ENCODE data around the gene ZNF319. TPM values are rescaled to one million over a fixed set of nuclear protein-coding genes. Genes with fewer than 3 reads are reported as not detected.

The ZNF319 gene
- total and polyA plus RNA-seq, 10 of the 15 experiments (the other 5 are each of a cell fraction or from before 2014, with no cell fraction given) = 0.29 to 7.4 (median 1.7) TPM

DNA sequence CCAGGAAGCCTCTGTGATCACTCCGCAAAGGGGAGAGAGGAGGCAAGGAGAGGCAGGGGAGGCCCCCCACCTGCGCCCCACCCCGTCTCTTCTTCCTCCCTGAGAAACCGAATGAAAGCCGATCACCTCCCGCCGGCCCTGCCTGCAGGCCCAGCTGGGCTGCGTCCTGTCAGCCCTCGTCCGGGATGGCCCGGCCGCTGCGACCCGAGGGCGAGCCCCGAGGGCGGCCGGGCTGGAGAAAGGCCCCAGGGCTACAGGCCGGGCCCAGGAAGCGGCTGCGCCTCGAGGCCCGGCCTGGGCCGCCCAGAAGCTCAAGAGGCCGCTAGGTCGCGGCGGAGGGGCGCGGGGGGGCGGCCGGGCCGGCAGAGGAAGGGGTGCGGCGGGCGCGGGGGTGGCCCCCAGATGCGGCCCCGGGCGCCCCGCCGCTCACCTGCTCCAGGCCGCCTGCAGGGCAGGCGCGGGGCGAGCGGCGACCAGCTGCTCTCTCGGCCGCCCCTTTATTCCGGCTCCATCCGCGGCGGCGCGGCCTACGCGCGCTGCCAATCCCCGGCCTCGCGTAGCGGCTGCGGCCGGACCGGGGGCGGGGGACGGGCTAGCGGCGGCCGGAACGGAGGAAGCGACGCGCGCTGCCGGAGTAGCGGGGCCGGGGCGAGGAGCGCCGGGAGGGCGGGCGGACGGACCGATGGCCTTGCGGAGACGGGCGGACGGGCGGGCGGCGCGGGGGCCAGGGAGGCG lies at the start of gene ZNF319 (continued):
- peak; percentile 87; the same call in 1 of the 2 replicates for TF ChIP-seq SMARCA5 (IDR thresholded peaks at IDR 0.05)
- 0 out of 2 replicates have a peak, but pooled peaks have one; percentile 40 for TF ChIP-seq ASH2L (IDR thresholded peaks at IDR 0.05; ENCODE audit: borderline replicate concordance, low read depth)
- TF ChIP-seq, protein P1, sequence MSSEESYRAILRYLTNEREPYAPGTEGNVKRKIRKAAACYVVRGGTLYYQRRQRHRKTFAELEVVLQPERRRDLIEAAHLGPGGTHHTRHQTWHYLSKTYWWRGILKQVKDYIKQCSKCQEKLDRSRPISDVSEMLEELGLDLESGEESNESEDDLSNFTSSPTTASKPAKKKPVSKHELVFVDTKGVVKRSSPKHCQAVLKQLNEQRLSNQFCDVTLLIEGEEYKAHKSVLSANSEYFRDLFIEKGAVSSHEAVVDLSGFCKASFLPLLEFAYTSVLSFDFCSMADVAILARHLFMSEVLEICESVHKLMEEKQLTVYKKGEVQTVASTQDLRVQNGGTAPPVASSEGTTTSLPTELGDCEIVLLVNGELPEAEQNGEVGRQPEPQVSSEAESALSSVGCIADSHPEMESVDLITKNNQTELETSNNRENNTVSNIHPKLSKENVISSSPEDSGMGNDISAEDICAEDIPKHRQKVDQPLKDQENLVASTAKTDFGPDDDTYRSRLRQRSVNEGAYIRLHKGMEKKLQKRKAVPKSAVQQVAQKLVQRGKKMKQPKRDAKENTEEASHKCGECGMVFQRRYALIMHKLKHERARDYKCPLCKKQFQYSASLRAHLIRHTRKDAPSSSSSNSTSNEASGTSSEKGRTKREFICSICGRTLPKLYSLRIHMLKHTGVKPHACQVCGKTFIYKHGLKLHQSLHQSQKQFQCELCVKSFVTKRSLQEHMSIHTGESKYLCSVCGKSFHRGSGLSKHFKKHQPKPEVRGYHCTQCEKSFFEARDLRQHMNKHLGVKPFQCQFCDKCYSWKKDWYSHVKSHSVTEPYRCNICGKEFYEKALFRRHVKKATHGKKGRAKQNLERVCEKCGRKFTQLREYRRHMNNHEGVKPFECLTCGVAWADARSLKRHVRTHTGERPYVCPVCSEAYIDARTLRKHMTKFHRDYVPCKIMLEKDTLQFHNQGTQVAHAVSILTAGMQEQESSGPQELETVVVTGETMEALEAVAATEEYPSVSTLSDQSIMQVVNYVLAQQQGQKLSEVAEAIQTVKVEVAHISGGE (CRISPR knock-in tag; IDR thresholded peaks at IDR 0.05) = no peak
- no peak for TF ChIP-seq EED (IDR thresholded peaks at IDR 0.05; ENCODE audit: low read depth)
- peak; percentile 39; the same call in 1 of the 2 replicates for TF ChIP-seq TAF1 (IDR thresholded peaks at IDR 0.05; ENCODE audit: borderline replicate concordance, low read depth, low read length)
- TF ChIP-seq HCFC1 (IDR thresholded peaks at IDR 0.05; ENCODE audit: low read length) = peak; percentile 26; the same call in 1 of the 2 replicates
- TF ChIP-seq IKZF1 (conservative IDR thresholded peaks at IDR 0.05) = peak; percentile 72
- TF ChIP-seq BHLHE40 (IDR thresholded peaks at IDR 0.05; ENCODE audit: borderline replicate concordance in 1 of 2, low read depth in 2 of 2, low read length in 1 of 2) = peak in 1 of 2 experiments; percentile 24; a peak in 1 of 4 replicates
- TF ChIP-seq TCF12 (IDR thresholded peaks at IDR 0.05; ENCODE audit: low read depth, low read length) = 0 out of 2 replicates have a peak, but pooled peaks have one; percentile 34
- TF ChIP-seq RELA (IDR thresholded peaks at IDR 0.05; ENCODE audit: borderline replicate concordance, partially characterized antibody) = no peak
- TF ChIP-seq GATAD2B (conservative IDR thresholded peaks at IDR 0.05; ENCODE audit: low read depth) = peak; percentile 84; the same call in 1 of the 2 replicates
- no peak for TF ChIP-seq ZBED1 (IDR thresholded peaks at IDR 0.05; ENCODE audit: borderline replicate concordance)
- TF ChIP-seq, protein P2, sequence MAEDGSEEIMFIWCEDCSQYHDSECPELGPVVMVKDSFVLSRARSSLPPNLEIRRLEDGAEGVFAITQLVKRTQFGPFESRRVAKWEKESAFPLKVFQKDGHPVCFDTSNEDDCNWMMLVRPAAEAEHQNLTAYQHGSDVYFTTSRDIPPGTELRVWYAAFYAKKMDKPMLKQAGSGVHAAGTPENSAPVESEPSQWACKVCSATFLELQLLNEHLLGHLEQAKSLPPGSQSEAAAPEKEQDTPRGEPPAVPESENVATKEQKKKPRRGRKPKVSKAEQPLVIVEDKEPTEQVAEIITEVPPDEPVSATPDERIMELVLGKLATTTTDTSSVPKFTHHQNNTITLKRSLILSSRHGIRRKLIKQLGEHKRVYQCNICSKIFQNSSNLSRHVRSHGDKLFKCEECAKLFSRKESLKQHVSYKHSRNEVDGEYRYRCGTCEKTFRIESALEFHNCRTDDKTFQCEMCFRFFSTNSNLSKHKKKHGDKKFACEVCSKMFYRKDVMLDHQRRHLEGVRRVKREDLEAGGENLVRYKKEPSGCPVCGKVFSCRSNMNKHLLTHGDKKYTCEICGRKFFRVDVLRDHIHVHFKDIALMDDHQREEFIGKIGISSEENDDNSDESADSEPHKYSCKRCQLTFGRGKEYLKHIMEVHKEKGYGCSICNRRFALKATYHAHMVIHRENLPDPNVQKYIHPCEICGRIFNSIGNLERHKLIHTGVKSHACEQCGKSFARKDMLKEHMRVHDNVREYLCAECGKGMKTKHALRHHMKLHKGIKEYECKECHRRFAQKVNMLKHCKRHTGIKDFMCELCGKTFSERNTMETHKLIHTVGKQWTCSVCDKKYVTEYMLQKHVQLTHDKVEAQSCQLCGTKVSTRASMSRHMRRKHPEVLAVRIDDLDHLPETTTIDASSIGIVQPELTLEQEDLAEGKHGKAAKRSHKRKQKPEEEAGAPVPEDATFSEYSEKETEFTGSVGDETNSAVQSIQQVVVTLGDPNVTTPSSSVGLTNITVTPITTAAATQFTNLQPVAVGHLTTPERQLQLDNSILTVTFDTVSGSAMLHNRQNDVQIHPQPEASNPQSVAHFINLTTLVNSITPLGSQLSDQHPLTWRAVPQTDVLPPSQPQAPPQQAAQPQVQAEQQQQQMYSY (CRISPR knock-in tag; IDR thresholded peaks at IDR 0.05) = no peak
- TF ChIP-seq FOS (IDR thresholded peaks at IDR 0.05; ENCODE audit: borderline replicate concordance, extremely low read depth, insufficient read length) = no peak
- TF ChIP-seq TBL1XR1 (IDR thresholded peaks at IDR 0.05; ENCODE audit: low read depth, low read length) = no peak
- TF ChIP-seq, protein P3, sequence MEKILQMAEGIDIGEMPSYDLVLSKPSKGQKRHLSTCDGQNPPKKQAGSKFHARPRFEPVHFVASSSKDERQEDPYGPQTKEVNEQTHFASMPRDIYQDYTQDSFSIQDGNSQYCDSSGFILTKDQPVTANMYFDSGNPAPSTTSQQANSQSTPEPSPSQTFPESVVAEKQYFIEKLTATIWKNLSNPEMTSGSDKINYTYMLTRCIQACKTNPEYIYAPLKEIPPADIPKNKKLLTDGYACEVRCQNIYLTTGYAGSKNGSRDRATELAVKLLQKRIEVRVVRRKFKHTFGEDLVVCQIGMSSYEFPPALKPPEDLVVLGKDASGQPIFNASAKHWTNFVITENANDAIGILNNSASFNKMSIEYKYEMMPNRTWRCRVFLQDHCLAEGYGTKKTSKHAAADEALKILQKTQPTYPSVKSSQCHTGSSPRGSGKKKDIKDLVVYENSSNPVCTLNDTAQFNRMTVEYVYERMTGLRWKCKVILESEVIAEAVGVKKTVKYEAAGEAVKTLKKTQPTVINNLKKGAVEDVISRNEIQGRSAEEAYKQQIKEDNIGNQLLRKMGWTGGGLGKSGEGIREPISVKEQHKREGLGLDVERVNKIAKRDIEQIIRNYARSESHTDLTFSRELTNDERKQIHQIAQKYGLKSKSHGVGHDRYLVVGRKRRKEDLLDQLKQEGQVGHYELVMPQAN (conservative IDR thresholded peaks at IDR 0.05) = peak; percentile 76
- TF ChIP-seq DPF2 (IDR thresholded peaks at IDR 0.05) = peak; percentile 76
- TF ChIP-seq, protein P4, sequence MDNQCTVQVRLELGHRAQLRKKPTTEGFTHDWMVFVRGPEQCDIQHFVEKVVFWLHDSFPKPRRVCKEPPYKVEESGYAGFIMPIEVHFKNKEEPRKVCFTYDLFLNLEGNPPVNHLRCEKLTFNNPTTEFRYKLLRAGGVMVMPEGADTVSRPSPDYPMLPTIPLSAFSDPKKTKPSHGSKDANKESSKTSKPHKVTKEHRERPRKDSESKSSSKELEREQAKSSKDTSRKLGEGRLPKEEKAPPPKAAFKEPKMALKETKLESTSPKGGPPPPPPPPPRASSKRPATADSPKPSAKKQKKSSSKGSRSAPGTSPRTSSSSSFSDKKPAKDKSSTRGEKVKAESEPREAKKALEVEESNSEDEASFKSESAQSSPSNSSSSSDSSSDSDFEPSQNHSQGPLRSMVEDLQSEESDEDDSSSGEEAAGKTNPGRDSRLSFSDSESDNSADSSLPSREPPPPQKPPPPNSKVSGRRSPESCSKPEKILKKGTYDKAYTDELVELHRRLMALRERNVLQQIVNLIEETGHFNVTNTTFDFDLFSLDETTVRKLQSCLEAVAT (IDR thresholded peaks at IDR 0.05) = no peak
- no peak for TF ChIP-seq NFYB (IDR thresholded peaks at IDR 0.05; ENCODE audit: insufficient read depth, low read depth, low read length)

Measured in GM12878 (cell line).